ENCODE results near the gene AQP12A.

Gene AQP12A

DNA sequence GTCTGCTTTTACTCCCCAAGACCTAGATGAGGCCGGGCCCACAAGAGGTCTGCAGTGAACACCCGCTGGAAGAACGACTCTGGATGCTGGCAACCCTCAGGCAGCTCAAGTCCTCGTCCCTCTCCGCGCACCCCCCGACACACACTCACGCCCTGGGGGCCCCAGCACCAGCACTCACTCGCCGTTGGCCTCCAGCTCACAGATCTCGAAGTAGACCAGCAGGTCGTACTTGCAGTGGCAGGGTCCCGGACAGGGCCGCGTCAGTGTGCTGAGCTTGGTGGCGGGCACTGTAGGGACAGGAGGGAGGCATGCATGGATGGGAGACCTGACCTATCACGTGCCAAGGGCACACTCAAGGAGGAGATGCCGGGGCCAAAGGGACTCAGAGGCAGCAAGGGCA lies 49.4 kb downstream of the AQP12A start:
- DNase-seq (ENCODE audit: low spot score): no peak

DNA sequence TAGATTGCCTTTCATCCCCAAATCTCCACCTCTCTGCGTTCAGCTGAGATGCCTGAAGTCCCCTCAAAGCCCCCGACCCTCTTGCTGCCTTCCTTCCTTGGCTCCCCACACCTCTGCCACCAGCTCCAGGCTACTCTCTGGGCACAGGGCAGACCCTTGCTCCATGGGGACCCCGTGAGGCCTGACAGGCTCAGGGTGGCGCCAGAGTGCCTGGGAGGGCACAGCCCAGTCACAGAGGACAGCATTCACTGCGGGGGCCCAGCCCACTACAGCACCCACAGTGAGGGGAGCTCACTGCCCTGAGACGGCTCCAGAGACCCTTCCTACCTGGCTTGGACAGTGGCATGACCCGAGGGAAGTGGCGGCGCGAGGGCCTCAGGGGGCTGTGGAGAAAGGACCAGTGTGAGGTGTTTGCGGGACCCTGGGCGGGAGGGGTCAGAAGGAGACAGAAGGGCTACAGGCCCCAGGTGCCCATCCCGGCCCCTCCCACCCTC lies 51.0 kb downstream of the AQP12A start:
- no peak for DNase-seq (ENCODE audit: low spot score)

GRCh38 chr2:240745456-240745855 lies 53.8 kb downstream of the AQP12A start:
- no peak for DNase-seq (ENCODE audit: low spot score)

DNA sequence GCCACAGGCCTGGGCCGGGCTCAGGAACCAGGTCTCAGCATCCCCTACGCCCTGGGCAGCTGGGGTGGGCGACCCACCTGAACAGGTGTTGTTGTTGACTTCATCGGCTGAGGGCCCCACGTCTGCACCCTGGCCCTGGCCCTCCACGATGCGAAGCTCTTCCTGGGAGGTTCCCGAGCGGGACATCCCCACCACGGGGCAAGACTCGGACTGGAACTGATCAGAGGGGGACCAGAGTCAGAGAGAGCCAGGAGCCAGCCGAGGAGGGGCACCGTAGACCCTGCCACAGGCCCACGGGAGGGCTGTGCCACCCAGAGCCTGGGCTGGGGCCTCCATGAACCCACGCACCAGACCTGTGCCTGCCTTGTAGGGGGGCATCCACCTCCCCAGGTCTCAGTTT lies 54.3 kb downstream of the AQP12A start:
- DNase-seq (ENCODE audit: low spot score): no peak

- no peak for DNase-seq (ENCODE audit: low spot score)
Measured at GRCh38 chr2:240746671-240747070, 55.0 kb downstream of the AQP12A start.

DNA sequence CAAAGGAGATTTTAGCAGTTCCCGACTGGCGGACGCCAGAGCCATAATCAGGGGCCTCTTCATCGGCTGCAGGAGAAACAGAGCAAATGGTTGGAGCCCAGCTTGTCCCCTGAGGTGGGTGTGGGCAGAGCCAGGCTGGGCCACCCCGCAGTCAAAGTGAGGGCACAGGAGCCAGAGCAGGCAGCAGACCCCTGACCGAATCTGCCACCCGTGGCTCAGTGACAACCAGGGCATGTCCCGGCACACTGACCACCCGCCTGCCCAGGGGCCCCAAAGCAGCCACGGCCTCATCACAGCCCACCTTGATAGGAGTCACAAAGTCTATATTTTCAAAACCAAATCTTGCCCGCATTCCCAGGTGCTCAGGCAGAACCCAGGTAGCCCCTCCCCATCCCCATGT lies 55.6 kb downstream of the AQP12A start:
- DNase-seq (ENCODE audit: low spot score): no peak
